Karpas-422 (cell line): ENCODE results near the gene CHSY3. TPM values are rescaled to one million over a fixed set of nuclear protein-coding genes. Genes with fewer than 3 reads are reported as not detected.
A peak's percentile ranks its signal among the peaks of the same experiment; 100 is the strongest.

Experiments used
- DNase-seq: peaks from one replicate; pipeline ENCODE4 v3.0.0-alpha.2; 2015
- H2AFZ ChIP-seq: fragments of 200-600 bp; sonication (generic); 2 replicates; pipeline ENCODE4 v1.6.1; 2014; ENCODE audit warnings: antibody characterized with exemption, low read length, mixed read lengths
- H3K27ac ChIP-seq: fragments of 200-600 bp; sonication (generic); 2 replicates; pipeline ENCODE4 v1.5.1; 2014; ENCODE audit warnings: mild to moderate bottlenecking, low read length, moderate library complexity
- H3K27me3 ChIP-seq: fragments of 200-600 bp; sonication (generic); 2 replicates; pipeline ENCODE4 v1.6.1; 2014; ENCODE audit warnings: low read length, mixed read lengths
- H3K36me3 ChIP-seq: fragments of 200-600 bp; sonication (generic); 2 replicates; pipeline ENCODE4 v1.6.1; 2014; ENCODE audit warnings: low read length, mixed read lengths; ENCODE audit not compliant: insufficient read depth
- H3K4me1 ChIP-seq: fragments of 200-600 bp; sonication (generic); 2 replicates; pipeline ENCODE4 v1.6.1; 2014; ENCODE audit warnings: mild to moderate bottlenecking, low read length, mixed read lengths
- H3K4me2 ChIP-seq: fragments of 200-600 bp; sonication (generic); 2 replicates; pipeline ENCODE4 v1.6.1; 2014; ENCODE audit warnings: low read length, low read depth, mild to moderate bottlenecking; ENCODE audit not compliant: poor library complexity, severe bottlenecking
- H3K4me3 ChIP-seq: fragments of 200-600 bp; sonication (generic); 2 replicates; pipeline ENCODE4 v1.5.1; 2014; ENCODE audit warnings: mild to moderate bottlenecking, antibody characterized with exemption, low read length, mixed read lengths
- H3K79me2 ChIP-seq: fragments of 200-600 bp; sonication (generic); 2 replicates; pipeline ENCODE4 v1.6.1; 2014; ENCODE audit warnings: mild to moderate bottlenecking, low read length, mixed read lengths
- H3K9ac ChIP-seq: fragments of 200-600 bp; sonication (generic); 2 replicates; pipeline ENCODE4 v1.6.0; 2014; ENCODE audit warnings: low read length
- H3K9me2 ChIP-seq: fragments of 200-600 bp; sonication (generic), shearing (Covaris generic); replicated peaks from 2 replicates; pipeline ENCODE4 v1.6.0; 2014; ENCODE audit warnings: mild to moderate bottlenecking, low read length, moderate library complexity; ENCODE audit not compliant: insufficient read depth
- H3K9me3 ChIP-seq: fragments of 300-700, 200-600 bp; sonication (generic); 2 replicates; pipeline ENCODE4 v1.6.1; 2014; ENCODE audit warnings: low read length, mixed read lengths
- H4K20me1 ChIP-seq: fragments of 200-600 bp; sonication (generic); 2 replicates; pipeline ENCODE4 v1.6.1; 2014; ENCODE audit warnings: mild to moderate bottlenecking, antibody characterized with exemption, low read length, low read depth; ENCODE audit not compliant: insufficient read depth
- total RNA-seq: library from RNA; depleted of rRNA; stranded (reverse); fragments of >200 nt; shearing (Covaris generic); gene quantifications from 2 replicates; pipeline ENCODE4 v1.2.3, GENCODE V29; 2014; ENCODE audit warnings: low replicate concordance; rRNA removed

Gene CHSY3
- total RNA-seq: not detected in 2 replicates

DNA sequence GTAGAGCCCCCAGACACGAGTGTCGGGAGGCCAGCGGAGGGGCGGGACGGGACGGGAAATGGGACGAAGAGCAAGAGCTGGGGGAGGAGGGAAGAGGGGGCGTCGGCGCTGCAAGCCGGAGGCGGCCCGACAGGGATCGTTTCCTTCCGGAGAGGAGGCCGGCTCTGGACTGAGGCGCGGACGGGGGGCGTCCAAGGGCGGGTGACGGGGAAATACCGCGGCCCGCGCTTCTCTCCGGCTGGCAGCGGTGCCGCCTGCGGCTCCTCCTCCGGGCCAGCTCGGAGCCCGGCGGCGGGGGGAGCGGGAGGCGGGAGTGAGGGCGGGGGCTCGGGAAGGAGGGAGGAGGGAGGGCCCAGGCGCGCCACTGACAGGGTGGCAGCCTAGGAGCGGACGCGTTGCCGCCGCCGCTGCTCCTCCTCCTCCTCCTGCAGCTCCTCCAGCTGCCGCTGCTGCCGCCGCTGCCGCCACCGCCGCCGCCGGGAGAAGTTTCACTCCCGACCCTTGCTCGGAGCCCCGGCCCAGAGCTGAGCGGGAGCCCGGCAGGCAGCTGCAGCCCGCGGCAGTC lies at the start of gene CHSY3:
CHSY3 (plus strand) TSS at position 364 of the 565 bp plus-strand sequence.
- H3K9me3 ChIP-seq: no peaks in the 10 kb centered on the region
- H3K4me3 ChIP-seq: no peak within 1 kb of the TSS
- H3K4me1 ChIP-seq: no peaks in the 10 kb centered on the region
- no peaks in the 10 kb centered on the region for H4K20me1 ChIP-seq
- no peak within 1 kb of the TSS for H2AFZ ChIP-seq
- H3K36me3 ChIP-seq: no peaks in the 10 kb centered on the region
- no peak within 1 kb of the TSS for H3K9ac ChIP-seq
- no peak for DNase-seq
- H3K27ac ChIP-seq: no peak within 1 kb of the TSS
- no peaks in the 10 kb centered on the region for H3K79me2 ChIP-seq
- H3K27me3 ChIP-seq: no peaks in the 10 kb centered on the region
- H3K4me2 ChIP-seq: no peak within 1 kb of the TSS
- H3K9me2 ChIP-seq: no peaks in the 10 kb centered on the region

DNA sequence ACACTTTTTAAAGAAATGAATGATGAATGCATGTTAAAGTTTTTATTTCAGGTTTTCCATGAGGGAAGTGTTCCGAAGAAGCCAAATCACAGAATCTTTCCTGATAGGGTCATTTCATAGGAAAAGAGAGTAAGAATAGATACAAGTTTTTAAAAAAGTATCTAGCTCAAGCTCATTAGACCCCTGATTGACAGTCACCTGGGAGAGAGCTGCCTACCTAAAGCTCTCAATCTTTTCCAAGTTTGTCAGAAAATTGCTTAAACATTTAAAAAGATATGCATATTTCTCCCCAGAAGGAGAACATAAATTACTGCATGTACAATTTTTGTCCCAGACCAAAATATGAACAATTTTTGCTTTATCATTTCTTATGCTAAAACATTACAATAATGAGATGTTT lies 47.9 kb upstream of the CHSY3 start:
- Histone ChIP-seq H3K27ac (no peak overlapping the region), H2AFZ (no peak overlapping the region), H3K9me3 (no peaks in the 10 kb centered on the region), H3K27me3 (no peaks in the 10 kb centered on the region), H3K4me3 (no peak overlapping the region), H3K9ac (no peak overlapping the region), H3K79me2 (no peaks in the 10 kb centered on the region), H3K4me1 (no peaks in the 10 kb centered on the region), H3K36me3 (no peaks in the 10 kb centered on the region), H3K4me2 (no peak overlapping the region), H4K20me1 (no peaks in the 10 kb centered on the region), H3K9me2 (no peaks in the 10 kb centered on the region)
- no peak for DNase-seq

DNA sequence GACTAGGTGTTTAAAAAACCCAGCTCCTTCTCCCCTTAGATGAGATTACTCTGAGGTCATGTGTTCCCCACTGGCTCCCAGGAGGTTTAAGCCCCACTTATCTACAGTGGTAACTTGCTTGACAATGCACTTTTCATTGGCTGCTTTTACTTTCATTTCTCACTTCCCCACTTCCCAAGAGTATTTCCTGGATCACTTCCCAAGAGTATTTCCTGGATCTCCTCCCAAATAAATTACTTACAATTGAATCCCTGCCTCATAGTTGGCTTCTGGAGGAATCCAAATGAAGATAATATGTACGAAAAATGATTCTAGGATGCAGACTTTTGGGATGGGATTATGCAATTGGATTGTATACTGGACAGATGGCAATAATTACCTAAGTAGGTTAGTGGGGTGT lies 47.1 kb upstream of the CHSY3 start:
- Histone ChIP-seq H3K9me2 (no peaks in the 10 kb centered on the region), H3K4me2 (no peak overlapping the region), H3K27ac (no peak overlapping the region), H3K36me3 (no peaks in the 10 kb centered on the region), H3K27me3 (no peaks in the 10 kb centered on the region), H3K4me3 (no peak overlapping the region), H3K79me2 (no peaks in the 10 kb centered on the region), H2AFZ (no peak overlapping the region), H3K4me1 (no peaks in the 10 kb centered on the region), H3K9me3 (no peaks in the 10 kb centered on the region), H3K9ac (no peak overlapping the region), H4K20me1 (no peaks in the 10 kb centered on the region)
- no peak for DNase-seq

DNA sequence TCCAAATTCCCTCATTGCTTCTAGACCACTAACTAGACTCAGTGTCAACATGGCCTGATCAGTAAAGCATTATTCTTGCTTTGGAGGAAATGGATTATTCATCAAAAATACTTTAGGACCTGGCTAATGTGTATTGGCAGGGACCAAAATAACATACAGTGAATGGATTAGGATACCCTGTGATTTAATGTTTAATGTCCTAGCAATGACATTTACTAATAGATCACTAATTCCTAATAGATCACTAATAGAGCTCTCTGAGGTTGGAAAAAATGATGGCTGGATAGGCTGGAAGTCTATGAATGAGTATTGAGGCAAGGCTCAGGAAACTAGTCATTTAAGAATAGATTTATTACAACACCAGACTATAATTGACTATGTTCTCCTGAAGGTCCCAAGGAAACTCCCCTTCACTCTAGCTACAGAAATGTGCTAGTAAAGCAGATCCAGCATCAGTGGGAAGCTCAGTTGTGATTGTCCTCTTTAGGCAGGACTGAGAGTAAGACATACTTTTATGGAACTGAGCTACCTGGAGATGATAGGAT lies 46.1 kb upstream of the CHSY3 start:
- DNase-seq: no peak
- Histone ChIP-seq H2AFZ (no peak overlapping the region), H3K9ac (no peak overlapping the region), H3K4me2 (no peak overlapping the region), H3K79me2 (no peaks in the 10 kb centered on the region), H3K4me1 (no peaks in the 10 kb centered on the region), H3K9me3 (no peaks in the 10 kb centered on the region), H3K27ac (no peak overlapping the region), H3K4me3 (no peak overlapping the region), H3K36me3 (no peaks in the 10 kb centered on the region), H3K9me2 (no peaks in the 10 kb centered on the region), H3K27me3 (no peaks in the 10 kb centered on the region), H4K20me1 (no peaks in the 10 kb centered on the region)

DNA sequence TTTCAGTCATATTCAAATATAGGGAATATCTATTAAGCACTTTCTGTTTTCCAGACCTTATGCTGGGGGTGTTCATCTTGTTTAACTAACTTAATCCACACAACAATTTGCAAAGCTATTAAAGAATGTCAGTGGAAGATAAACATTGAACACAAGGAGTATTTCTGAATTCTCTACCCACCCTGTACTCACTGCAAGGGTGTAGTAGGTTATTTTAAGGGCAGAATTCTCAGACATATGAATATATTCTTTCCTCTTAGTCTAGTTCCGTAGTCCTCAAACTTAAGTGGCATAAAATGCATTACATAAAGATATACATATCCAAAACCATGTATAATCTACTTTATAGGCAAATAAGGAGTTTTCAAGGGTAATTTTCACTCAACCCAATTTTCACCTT lies 19.9 kb upstream of the CHSY3 start:
- Histone ChIP-seq H3K4me3 (no peak overlapping the region), H3K27me3 (no peaks in the 10 kb centered on the region), H3K27ac (no peak overlapping the region), H3K4me2 (no peak overlapping the region), H4K20me1 (no peaks in the 10 kb centered on the region), H2AFZ (no peak overlapping the region), H3K9me2 (no peaks in the 10 kb centered on the region), H3K36me3 (no peaks in the 10 kb centered on the region), H3K9me3 (no peaks in the 10 kb centered on the region), H3K9ac (no peak overlapping the region), H3K79me2 (no peaks in the 10 kb centered on the region), H3K4me1 (no peaks in the 10 kb centered on the region)
- no peak for DNase-seq

DNA sequence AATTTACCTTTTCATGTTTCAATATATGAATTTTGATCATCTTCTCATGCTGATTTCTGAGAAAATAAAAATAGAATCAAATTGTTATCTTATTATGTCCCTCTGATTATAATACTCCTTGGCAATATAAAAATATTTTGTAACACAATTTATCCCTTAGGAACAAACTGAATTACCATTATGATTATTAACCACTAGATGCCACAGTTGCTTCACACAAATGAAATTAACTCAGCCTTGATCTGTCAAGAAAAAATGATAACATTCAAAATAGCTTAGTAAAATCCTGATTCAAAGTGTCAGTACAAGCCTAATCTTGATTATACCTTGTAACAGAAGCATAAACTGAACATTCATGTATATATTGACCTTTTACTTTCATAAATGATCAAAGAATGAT lies 4.8 kb upstream of the CHSY3 start:
- H3K9ac ChIP-seq: no peak overlapping the region
- H3K9me3 ChIP-seq: no peaks in the 10 kb centered on the region
- no peak overlapping the region for H2AFZ ChIP-seq

DNA sequence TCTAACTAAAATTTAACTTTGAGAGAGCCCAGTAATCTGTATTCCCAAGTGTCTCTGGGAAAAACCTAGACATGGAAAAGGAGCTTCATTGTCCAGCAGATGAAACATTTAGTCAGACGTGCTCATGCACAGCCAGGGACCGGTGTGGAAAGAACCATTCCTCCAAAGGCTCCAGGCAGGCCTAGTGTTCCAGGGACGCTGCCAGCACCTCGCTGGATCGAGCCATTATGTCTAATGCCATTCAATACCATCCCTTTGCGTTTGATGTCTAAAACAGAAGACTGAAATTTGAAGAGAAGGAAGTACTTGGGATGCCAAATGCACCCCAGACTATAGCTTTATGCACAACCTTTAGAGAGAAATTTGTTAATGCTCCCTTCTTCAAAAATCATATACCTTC lies 1.4 kb upstream of the CHSY3 start:
- DNase-seq: no peak
- H3K9me2 ChIP-seq: no peaks in the 10 kb centered on the region
- H4K20me1 ChIP-seq: no peaks in the 10 kb centered on the region
- no peaks in the 10 kb centered on the region for H3K36me3 ChIP-seq
- no peaks in the 10 kb centered on the region for H3K9me3 ChIP-seq
- H3K27ac ChIP-seq: no peak overlapping the region
- no peak overlapping the region for H3K4me3 ChIP-seq
- no peaks in the 10 kb centered on the region for H3K79me2 ChIP-seq
- H3K27me3 ChIP-seq: no peaks in the 10 kb centered on the region
- no peak overlapping the region for H3K4me2 ChIP-seq
- H3K9ac ChIP-seq: no peak overlapping the region
- H2AFZ ChIP-seq: no peak overlapping the region
- H3K4me1 ChIP-seq: no peaks in the 10 kb centered on the region

More for the DNA sequence above, 4.8 kb upstream of the CHSY3 start:
- H3K79me2 ChIP-seq: no peaks in the 10 kb centered on the region
- H3K27ac ChIP-seq: no peak overlapping the region
- no peaks in the 10 kb centered on the region for H3K36me3 ChIP-seq
- peak; percentile 51 for DNase-seq
- H3K4me1 ChIP-seq: no peaks in the 10 kb centered on the region
- no peaks in the 10 kb centered on the region for H3K27me3 ChIP-seq
- H3K4me2 ChIP-seq: no peak overlapping the region
- H3K9me2 ChIP-seq: no peaks in the 10 kb centered on the region
- H4K20me1 ChIP-seq: no peaks in the 10 kb centered on the region
- no peak overlapping the region for H3K4me3 ChIP-seq

DNA sequence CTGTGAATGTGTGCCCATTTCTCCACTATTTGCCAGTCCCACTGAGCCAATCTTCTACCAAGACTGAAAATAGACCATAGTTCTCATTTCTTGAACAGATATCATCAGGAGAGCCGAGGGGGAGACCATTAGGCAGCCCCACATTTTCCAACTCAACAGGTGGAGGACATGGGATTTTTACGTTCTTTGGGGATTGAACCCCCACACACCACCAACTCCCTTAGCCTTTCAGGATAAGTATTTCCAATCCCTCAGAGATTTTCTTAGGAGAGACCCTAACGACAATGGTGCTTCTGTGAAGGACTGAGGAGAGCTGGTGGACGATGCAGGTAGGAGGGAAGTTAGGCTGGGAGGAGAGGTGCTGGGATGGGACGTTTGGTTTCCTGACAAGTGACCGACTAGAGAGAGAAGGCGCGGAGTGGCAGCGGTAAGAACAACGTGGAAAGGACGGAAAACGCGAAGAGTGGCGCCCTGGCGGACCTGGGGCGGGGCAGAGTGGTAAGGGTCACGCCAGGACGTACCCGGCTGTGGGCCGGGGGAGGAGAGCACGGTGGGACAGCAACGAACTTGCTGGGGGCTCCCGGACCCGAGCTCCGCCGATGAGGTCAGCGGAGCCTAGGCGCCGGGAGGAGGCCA lies 681 bp upstream of the CHSY3 start:
- no peak overlapping the region for H3K9ac ChIP-seq
- no peaks in the 10 kb centered on the region for H3K79me2 ChIP-seq
- no peaks in the 10 kb centered on the region for H3K9me2 ChIP-seq
- H3K27me3 ChIP-seq: no peaks in the 10 kb centered on the region
- H3K4me1 ChIP-seq: no peaks in the 10 kb centered on the region
- DNase-seq: no peak
- H3K4me3 ChIP-seq: no peak overlapping the region
- H3K27ac ChIP-seq: no peak overlapping the region
- H4K20me1 ChIP-seq: no peaks in the 10 kb centered on the region
- no peaks in the 10 kb centered on the region for H3K9me3 ChIP-seq
- no peak overlapping the region for H2AFZ ChIP-seq
- H3K4me2 ChIP-seq: no peak overlapping the region
- no peaks in the 10 kb centered on the region for H3K36me3 ChIP-seq
